SK-N-SH treated with all-trans-retinoic acid at 6 μM for 48 hours (cell line): Measurements from ENCODE around the gene UCKL1.

Source experiments
- ATAC-seq: fragments of 200-7000 bp; cut with Tn5 transposase; 3 replicates; pipeline ENCODE4 v1.9.1; 2020; ENCODE audit warnings: mild to moderate bottlenecking, moderate library complexity
- ARNTL ChIP-seq: fragments of 450-650 bp; formaldehyde crosslinking; IDR thresholded peaks from 2 replicates; pipeline ENCODE4 v1.5.0; 2020; ENCODE audit warnings: low read depth, mild to moderate bottlenecking, moderate library complexity, borderline replicate concordance
- BACH2 ChIP-seq: fragments of 250-450 bp; sonication (Bioruptor Pico); IDR thresholded peaks from 2 replicates; pipeline ENCODE4 v1.9.0; 2021; ENCODE audit warnings: mild to moderate bottlenecking, borderline replicate concordance
- CREB5 ChIP-seq: fragments of 250-450 bp; sonication (Bioruptor Pico); IDR thresholded peaks from 2 replicates; pipeline ENCODE4 v1.5.1; 2020; ENCODE audit warnings: low read depth, mild to moderate bottlenecking, moderate library complexity
- CSDC2 ChIP-seq: fragments of 250-450 bp; sonication (Bioruptor Pico); IDR thresholded peaks from 2 replicates; pipeline ENCODE4 v1.5.0; 2020; ENCODE audit warnings: mild to moderate bottlenecking, moderate library complexity
- ESRRG ChIP-seq: fragments of 250-450 bp; sonication (Bioruptor Pico); IDR thresholded peaks from 2 replicates; pipeline ENCODE4 v1.6.1; 2021; ENCODE audit warnings: mild to moderate bottlenecking
- GLIS3 ChIP-seq: fragments of 250-450 bp; sonication (Bioruptor Pico); IDR thresholded peaks from 2 replicates; pipeline ENCODE4 v1.5.0; 2020; ENCODE audit warnings: mild to moderate bottlenecking, moderate library complexity
- ISL1 ChIP-seq: fragments of 250-450 bp; sonication (Bioruptor Pico); IDR thresholded peaks from 2 replicates; pipeline ENCODE4 v2.1.2; 2022; ENCODE audit warnings: mild to moderate bottlenecking, moderate library complexity
- OSR1 ChIP-seq: fragments of 250-450 bp; sonication (Bioruptor Pico); IDR thresholded peaks from 2 replicates; pipeline ENCODE4 v1.8.0; 2022; ENCODE audit warnings: moderate library complexity, mild to moderate bottlenecking, inconsistent platforms
- PPARA ChIP-seq: fragments of 250-450 bp; sonication (Bioruptor Pico); IDR thresholded peaks from 2 replicates; pipeline ENCODE4 v1.5.0; 2020; ENCODE audit warnings: mild to moderate bottlenecking, borderline replicate concordance
- RARB ChIP-seq: fragments of 250-450 bp; sonication (Bioruptor Pico); IDR thresholded peaks from 2 replicates; pipeline ENCODE4 v1.8.0; 2021; ENCODE audit warnings: mild to moderate bottlenecking, moderate library complexity
- SNAI2 ChIP-seq: fragments of 250-450 bp; sonication (Bioruptor Pico); IDR thresholded peaks from 2 replicates; pipeline ENCODE4 v1.5.0; 2020; ENCODE audit warnings: mild to moderate bottlenecking, moderate library complexity
- TCF4 ChIP-seq: fragments of 250-450 bp; sonication (Bioruptor Pico); IDR thresholded peaks from 2 replicates; pipeline ENCODE4 v1.8.0; 2021; ENCODE audit warnings: mild to moderate bottlenecking, moderate library complexity, borderline replicate concordance
- TOX ChIP-seq: fragments of 250-450 bp; sonication (Bioruptor Pico); IDR thresholded peaks from 2 replicates; pipeline ENCODE4 v1.8.0; 2021; ENCODE audit warnings: mild to moderate bottlenecking, moderate library complexity, borderline replicate concordance
- TSHZ2 ChIP-seq: fragments of 250-450 bp; sonication (Bioruptor Pico); IDR thresholded peaks from 2 replicates; pipeline ENCODE4 v1.5.0; 2020; ENCODE audit warnings: mild to moderate bottlenecking, moderate library complexity
- ZC3H10 ChIP-seq: fragments of 250-450 bp; sonication (Bioruptor Pico); IDR thresholded peaks from 2 replicates; pipeline ENCODE4 v1.5.1; 2021; ENCODE audit warnings: mild to moderate bottlenecking, moderate library complexity
- ZFP3 ChIP-seq: fragments of 250-450 bp; sonication (Bioruptor Pico); IDR thresholded peaks from 2 replicates; pipeline ENCODE4 v1.5.0; 2020; ENCODE audit warnings: mild to moderate bottlenecking, moderate library complexity
- ZFP30 ChIP-seq: fragments of 450-650 bp; formaldehyde crosslinking; IDR thresholded peaks from 2 replicates; pipeline ENCODE4 v1.5.0; 2022; ENCODE audit warnings: mild to moderate bottlenecking, moderate library complexity
- ZNF565 ChIP-seq: fragments of 450-650 bp; formaldehyde crosslinking; conservative IDR thresholded peaks from 2 replicates; pipeline ENCODE4 v1.5.0; 2020; ENCODE audit warnings: low read depth, mild to moderate bottlenecking, moderate library complexity
- ZNF70 ChIP-seq: fragments of 450-650 bp; formaldehyde crosslinking; IDR thresholded peaks from 2 replicates; pipeline ENCODE4 v1.5.0; 2020; ENCODE audit warnings: mild to moderate bottlenecking, moderate library complexity
- ZNF8 ChIP-seq: fragments of 450-650 bp; formaldehyde crosslinking; IDR thresholded peaks from 2 replicates; pipeline ENCODE4 v1.5.0; 2020; ENCODE audit warnings: mild to moderate bottlenecking, moderate library complexity
- TF ChIP-seq, protein P1 (sequence below): fragments of 250-450 bp; sonication (Bioruptor Pico); IDR thresholded peaks from 2 replicates; pipeline ENCODE4 v1.5.1; 2021; ENCODE audit warnings: mild to moderate bottlenecking, moderate library complexity

UCKL1 gene

DNA sequence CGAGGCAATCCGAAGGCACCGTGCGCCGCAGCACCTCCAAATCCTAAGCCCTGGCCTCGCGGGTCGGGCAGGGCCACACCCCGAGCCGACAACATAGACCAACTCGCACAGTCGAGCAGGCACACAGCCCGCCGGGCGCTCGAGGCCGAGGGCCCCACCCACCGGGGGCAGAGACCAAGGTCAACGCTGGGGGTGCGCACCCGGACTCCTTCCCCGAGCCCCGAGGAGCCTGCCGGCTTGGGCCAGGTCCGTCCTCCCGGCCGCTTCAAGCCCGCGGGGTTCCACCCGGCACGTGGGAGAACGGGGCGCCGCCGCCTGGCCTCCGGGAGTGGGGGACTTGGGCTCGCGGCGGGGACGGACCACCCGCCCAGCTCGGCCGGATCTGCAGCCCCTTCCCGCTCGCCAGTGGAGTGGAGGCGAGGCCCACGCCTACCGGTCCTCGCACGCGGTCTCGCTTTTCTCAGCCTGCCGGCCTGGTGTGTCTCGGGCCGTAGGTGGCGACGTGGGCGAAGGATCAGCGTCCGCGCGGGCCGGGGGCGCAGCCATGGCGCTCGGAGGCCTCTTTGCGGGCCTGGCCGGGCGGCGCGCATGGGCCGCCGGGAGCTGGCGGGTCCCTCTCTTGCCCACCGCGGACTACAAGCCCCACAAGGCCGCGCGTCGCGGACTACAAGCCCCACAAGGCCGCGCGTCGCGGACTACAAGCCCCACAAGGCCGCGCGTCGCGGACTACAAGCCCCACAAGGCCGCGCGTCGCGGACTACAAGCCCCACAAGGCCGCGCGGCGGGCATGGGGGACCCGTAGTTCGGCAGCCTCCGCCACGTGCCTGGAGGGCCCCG is at the start of gene UCKL1:
Gene UCKL1, minus strand, starts transcription at position 590 of the 837 bp plus-strand sequence. Its CDS starts 44 bp downstream, at position 546.
- TF ChIP-seq ZNF70 (CRISPR knock-in tag) (no peak), ARNTL (no peak), ZFP3 (CRISPR knock-in tag) (peak; percentile 76), PPARA (CRISPR knock-in tag) (no peak), TCF4 (CRISPR knock-in tag) (no peak), ZFP30 (CRISPR knock-in tag) (no peak), CREB5 (CRISPR knock-in tag) (no peak), ZNF8 (CRISPR knock-in tag) (no peak), RARB (CRISPR knock-in tag) (no peak), BACH2 (no peak), TSHZ2 (peak; percentile 80), OSR1 (CRISPR knock-in tag) (no peak), ZNF565 (CRISPR knock-in tag) (0 out of 2 replicates have a peak, but pooled peaks have one; percentile 47), TOX (CRISPR knock-in tag) (no peak), CSDC2 (peak; percentile 22; the same call in 1 of the 2 replicates)
- TF ChIP-seq, protein P1, sequence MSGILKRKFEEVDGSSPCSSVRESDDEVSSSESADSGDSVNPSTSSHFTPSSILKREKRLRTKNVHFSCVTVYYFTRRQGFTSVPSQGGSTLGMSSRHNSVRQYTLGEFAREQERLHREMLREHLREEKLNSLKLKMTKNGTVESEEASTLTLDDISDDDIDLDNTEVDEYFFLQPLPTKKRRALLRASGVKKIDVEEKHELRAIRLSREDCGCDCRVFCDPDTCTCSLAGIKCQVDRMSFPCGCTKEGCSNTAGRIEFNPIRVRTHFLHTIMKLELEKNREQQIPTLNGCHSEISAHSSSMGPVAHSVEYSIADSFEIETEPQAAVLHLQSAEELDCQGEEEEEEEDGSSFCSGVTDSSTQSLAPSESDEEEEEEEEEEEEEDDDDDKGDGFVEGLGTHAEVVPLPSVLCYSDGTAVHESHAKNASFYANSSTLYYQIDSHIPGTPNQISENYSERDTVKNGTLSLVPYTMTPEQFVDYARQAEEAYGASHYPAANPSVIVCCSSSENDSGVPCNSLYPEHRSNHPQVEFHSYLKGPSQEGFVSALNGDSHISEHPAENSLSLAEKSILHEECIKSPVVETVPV, result no peak
- ATAC-seq, result peak; percentile 86

DNA sequence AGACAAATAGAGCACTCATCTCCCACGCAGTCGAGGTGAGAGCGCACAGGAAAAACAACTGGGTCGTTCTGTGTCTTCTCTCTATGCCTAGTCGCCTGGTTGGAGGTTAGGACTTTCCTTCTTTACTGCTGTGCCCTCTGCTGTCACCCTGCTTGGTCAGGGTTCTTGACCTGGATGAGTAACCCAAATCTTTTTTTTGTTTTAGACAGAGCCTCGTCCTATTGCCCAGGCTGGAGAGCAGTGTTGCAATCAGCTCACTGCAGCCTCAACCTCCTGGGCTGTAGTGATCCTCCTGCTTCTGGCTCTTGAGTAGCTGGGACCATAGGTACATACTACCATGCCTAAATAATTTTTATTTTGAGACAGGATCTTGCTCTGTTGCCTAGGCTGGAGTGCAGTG is 49.2 kb upstream of the UCKL1 start:
- TF ChIP-seq OSR1 (CRISPR knock-in tag), result no peak
- TF ChIP-seq ESRRG (CRISPR knock-in tag), result no peak
- TF ChIP-seq ISL1 (CRISPR knock-in tag), result no peak
- TF ChIP-seq TSHZ2, result no peak
- TF ChIP-seq ZNF8 (CRISPR knock-in tag), result no peak
- TF ChIP-seq RARB (CRISPR knock-in tag), result no peak
- TF ChIP-seq CREB5 (CRISPR knock-in tag), result no peak
- TF ChIP-seq SNAI2 (CRISPR knock-in tag), result no peak
- TF ChIP-seq ZC3H10, result no peak
- TF ChIP-seq TOX (CRISPR knock-in tag), result no peak
- no peak for TF ChIP-seq GLIS3
- TF ChIP-seq TCF4 (CRISPR knock-in tag), result no peak
- TF ChIP-seq, protein P1, result no peak
- no peak for TF ChIP-seq ZNF70 (CRISPR knock-in tag)
- ATAC-seq, result no peak
